ENCODE measurements around the gene ANKRD49. TPM values are rescaled to one million over a fixed set of nuclear protein-coding genes. Genes with fewer than 3 reads are reported as not detected.
A peak's percentile ranks its signal among the peaks of the same experiment; 100 is the strongest.

ANKRD49 gene
- total RNA-seq, 2 donors from 2014 or later, result 15.3 to 26.7 TPM

GRCh38 chr11:94544646-94545263, 51.0 kb downstream of the ANKRD49 start:
- Mint-ChIP-seq H3K27ac (peak overlapping the region; percentile 33), H3K9me3 (no peaks in the 10 kb centered on the region), H3K36me3 (ENCODE audit: low read depth) (peaks cover 6% of the 10 kb centered on the region), H3K4me3 (peak overlapping the region; percentile 75), H3K27me3 (no peaks in the 10 kb centered on the region), H3K4me1 (peaks cover 20% of the 10 kb centered on the region)
- peak; percentile 3 for ATAC-seq (replicated peaks)

- H3K4me3 Mint-ChIP-seq, result peak overlapping the region; percentile 75
- peaks cover 6% of the 10 kb centered on the region for H3K36me3 Mint-ChIP-seq (ENCODE audit: low read depth)
- H3K4me1 Mint-ChIP-seq, result peaks cover 27% of the 10 kb centered on the region
- no peaks in the 10 kb centered on the region for H3K27me3 Mint-ChIP-seq
- peak overlapping the region; percentile 33 for H3K27ac Mint-ChIP-seq
- ATAC-seq (replicated peaks), result no peak
- H3K9me3 Mint-ChIP-seq, result no peaks in the 10 kb centered on the region
Measured at GRCh38 chr11:94545264-94546161, 51.7 kb downstream of the ANKRD49 start.

GRCh38 chr11:94546162-94546470, 52.3 kb downstream of the ANKRD49 start:
- no peak overlapping the region for H3K27ac Mint-ChIP-seq
- ATAC-seq (replicated peaks), result no peak
- peaks cover 29% of the 10 kb centered on the region for H3K4me1 Mint-ChIP-seq

GRCh38 chr11:94546886-94547285, 53.1 kb downstream of the ANKRD49 start:
- peaks cover 29% of the 10 kb centered on the region for H3K4me1 Mint-ChIP-seq
- peaks cover 6% of the 10 kb centered on the region for H3K36me3 Mint-ChIP-seq (ENCODE audit: low read depth)
- peak overlapping the region; percentile 75 for H3K4me3 Mint-ChIP-seq
- H3K27ac Mint-ChIP-seq, result peak overlapping the region; percentile 5
- no peaks in the 10 kb centered on the region for H3K9me3 Mint-ChIP-seq
- H3K27me3 Mint-ChIP-seq, result no peaks in the 10 kb centered on the region
- ATAC-seq (replicated peaks), result no peak

More at GRCh38 chr11:94546162-94546470, 52.3 kb downstream of the ANKRD49 start:
- peak overlapping the region; percentile 75 for H3K4me3 Mint-ChIP-seq
- peaks cover 6% of the 10 kb centered on the region for H3K36me3 Mint-ChIP-seq (ENCODE audit: low read depth)
- H3K9me3 Mint-ChIP-seq, result no peaks in the 10 kb centered on the region
- no peaks in the 10 kb centered on the region for H3K27me3 Mint-ChIP-seq

- no peaks in the 10 kb centered on the region for H3K27me3 Mint-ChIP-seq
- no peaks in the 10 kb centered on the region for H3K9me3 Mint-ChIP-seq
- H3K4me1 Mint-ChIP-seq, result peaks cover 25% of the 10 kb centered on the region
- H3K4me3 Mint-ChIP-seq, result no peak overlapping the region
- no peak for ATAC-seq (replicated peaks)
- peaks cover 6% of the 10 kb centered on the region for H3K36me3 Mint-ChIP-seq (ENCODE audit: low read depth)
- no peak overlapping the region for H3K27ac Mint-ChIP-seq
Measured at GRCh38 chr11:94549146-94549545, 55.4 kb downstream of the ANKRD49 start.

Other genes with a start within 250 kb of the ANKRD49 start
- not detected for gene IZUMO1R, start 189.4 kb upstream of the ANKRD49 start, total RNA-seq
- under 1 TPM; 0.11 to 0.30 TPM for gene GPR83, start 92.6 kb upstream of the ANKRD49 start, total RNA-seq
- 10 to 100 TPM; 51.1 to 51.9 TPM for gene MRE11, start 140 bp upstream of the ANKRD49 start, total RNA-seq
- gene C11orf97, start 18.5 kb downstream of the ANKRD49 start, total RNA-seq, result not detected
- gene FUT4, start 49.9 kb downstream of the ANKRD49 start, total RNA-seq, result 1 to 10 TPM; 3.9 to 5.4 TPM
- 1 to 10 TPM in 1 of 2 donors, under 1 TPM in 1; 0.48 to 1.1 TPM for gene PIWIL4, start 73.4 kb downstream of the ANKRD49 start, total RNA-seq